Spleen (tissue), 11 donors: ENCODE measurements around the gene BANP. TPM values are rescaled to one million over a fixed set of nuclear protein-coding genes. Genes with fewer than 3 reads are reported as not detected.
"Not testable (repeated sequence)": the region's sequence is repeated elsewhere in the genome, so short reads cannot be mapped to it uniquely, and the experiment has no call there.

ENCODE experiments used
- DNase-seq: peaks from one replicate; pipeline ENCODE4 v3.0.0-alpha.2; 2020
- H3K27ac ChIP-seq, 8 donors: fragments of 200-600 bp; sonication (generic) in 7 of 8; 1 replicate in 4 of 8; 2 replicates in 4 of 8; pipeline versions ENCODE4 v1.5.0 to v1.8.0; 2016 to 2021; ENCODE audit warnings: inconsistent platforms in 4 of 8, mild to moderate bottlenecking in 4 of 8, moderate library complexity in 1 of 8
- H3K27me3 ChIP-seq, 7 donors: fragments of 200-600 bp; sonication (generic) in 6 of 7; replicated peaks in 1 of 7; 1 replicate in 4 of 7; 2 replicates in 3 of 7; pipeline versions ENCODE4 v1.5.0 to v1.8.0; 2016 to 2021; ENCODE audit warnings: inconsistent platforms in 3 of 7, mild to moderate bottlenecking in 1 of 7
- H3K36me3 ChIP-seq, 6 donors: fragments of 200-600 bp; sonication (generic) in 5 of 6; 1 replicate in 4 of 6; 2 replicates in 2 of 6; pipeline versions ENCODE4 v1.5.0 to v1.8.0; 2016 to 2021; ENCODE audit warnings: inconsistent platforms in 2 of 6
- H3K4me1 ChIP-seq, 6 donors: fragments of 200-600 bp; sonication (generic) in 5 of 6; 1 replicate in 3 of 6; 2 replicates in 3 of 6; pipeline versions ENCODE4 v1.5.0 to v1.8.0; 2016 to 2021; ENCODE audit warnings: inconsistent platforms in 3 of 6
- H3K4me3 ChIP-seq, 8 donors: fragments of 200-600 bp; sonication (generic) in 7 of 8; 1 replicate in 4 of 8; 2 replicates in 4 of 8; pipeline versions ENCODE4 v1.5.0 to v1.8.0; 2016 to 2021; ENCODE audit warnings: inconsistent platforms in 4 of 8, mild to moderate bottlenecking in 4 of 8, moderate library complexity in 2 of 8
- H3K9me3 ChIP-seq, 8 donors: fragments of 200-600 bp; sonication (generic) in 7 of 8; 1 replicate in 4 of 8; 2 replicates in 4 of 8; pipeline versions ENCODE4 v1.5.0 to v1.8.0; 2016 to 2021; ENCODE audit warnings: inconsistent platforms in 4 of 8
- POLR2A ChIP-seq, 3 donors: fragments of 450-650 bp; IDR thresholded peaks; one replicate each; pipeline ENCODE4 v1.5.1; 2017; ENCODE audit warnings: antibody characterized with exemption in 3 of 3, mild to moderate bottlenecking in 1 of 3
- POLR2AphosphoS5 ChIP-seq, 3 donors: sonication (generic); formaldehyde crosslinking; IDR thresholded peaks; one replicate each; pipeline ENCODE4 v1.5.1; 2017; ENCODE audit warnings: antibody characterized with exemption in 3 of 3
- WGBS, 5 donors: extraction: QIAGEN DNeasy Blood & Tissue Kit in 3 of 5; methylation state at CpG; one replicate each; pipeline versions ENCODE4 v1.1.5 to v1.1.7; 2013 to 2018; 5-methylcytosine and 5-hydroxymethylcytosine counted together
- intact Hi-C: fragments of 100-400 bp; cut with DNase I; formaldehyde crosslinking; loops from one replicate; pipeline ENCODE4 v1.15.0; 2023; ENCODE audit warnings: low total_unique reads
- polyA plus RNA-seq, 3 donors: library from polyadenylated mRNA; stranded (reverse); fragments of 200-250 nt; gene quantifications; one replicate each; pipeline ENCODE4 v1.2.1, GENCODE V29; 2013
- total RNA-seq, 7 donors: library from RNA; depleted of rRNA in 3 of 7; stranded (reverse); fragments of >200 nt in 3 of 7; fragmentation: NEBNext Ultra II Directional in 4 of 7; extraction: Animal tissue kit (Norgen Biotek cat#: 25700) in 4 of 7; gene quantifications; one replicate each; pipeline versions ENCODE4 v1.1.0 to v1.2.1, GENCODE V29; 2016 to 2021
- TF ChIP-seq, protein P1 (sequence below), 11 experiments: fragments of 200-600 bp in 7 of 11; fragments of 450-650 bp in 4 of 11; sonication (generic) in 4 of 11; IDR thresholded peaks in 8 of 11; conservative IDR thresholded peaks in 3 of 11; 1 replicate in 7 of 11; 2 replicates in 4 of 11; pipeline versions ENCODE4 v1.4.0 to v1.8.0; 2016 to 2021; ENCODE audit warnings: antibody characterized with exemption in 11 of 11, inconsistent platforms in 4 of 11, mild to moderate bottlenecking in 1 of 11
- donor health status: healthy with polysubstance abuse.
- donor health status: DM: no; HTN: no; CAD: no; lungs with moderate emphysema.
- donor health status: DM: no; HTN: no; CAD: no.
- donor health status: Bipolar disorder and iron deficiency.
- donor health status: healthy.
- donor health status: DM: no; HTN: no; CAD: no.
- donor health status: DM: yes; HTN: yes; CAD: no.

Gene BANP
- total and polyA plus RNA-seq, 10 donors, result 15.9 to 57.1 (median 42.7) TPM

DNA sequence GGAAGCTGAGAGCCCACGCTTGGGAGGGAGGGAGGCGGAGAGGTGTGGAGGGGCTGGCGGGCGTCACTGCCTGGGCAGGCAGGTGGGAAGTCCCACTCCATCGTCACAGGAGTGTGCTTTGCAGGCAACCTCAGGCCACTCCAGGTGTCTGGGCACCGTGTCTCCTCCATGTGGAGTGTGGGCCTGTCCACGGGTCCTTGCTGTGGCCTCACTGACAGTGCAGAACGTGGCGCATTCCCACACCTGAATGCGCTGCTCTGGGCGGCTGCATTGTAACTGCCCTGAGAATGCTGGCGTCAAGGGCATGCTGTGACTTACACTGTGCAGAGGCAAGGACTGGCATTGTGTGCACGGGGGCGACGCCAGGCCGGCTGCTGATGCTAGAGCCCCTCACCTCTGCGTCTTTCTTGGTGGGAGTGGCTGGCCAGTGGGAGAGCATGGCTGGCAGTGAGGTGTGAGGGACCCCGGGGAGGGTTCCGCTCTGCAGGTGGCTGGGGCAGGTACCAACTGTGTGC, 66.4 kb downstream of the BANP start:
- no peaks in the 10 kb centered on the region for H3K4me1 ChIP-seq
- H3K36me3 ChIP-seq, result peaks cover 0 to 93% (median 19%) of the 10 kb centered on the region in 6 donors
- no peaks in the 10 kb centered on the region for H3K9me3 ChIP-seq
- no peak for DNase-seq
- no peak overlapping the region for H3K27ac ChIP-seq
- intact Hi-C loops, result no loop called here
- no peak overlapping the region for H3K4me3 ChIP-seq
- H3K27me3 ChIP-seq, result no peaks in the 10 kb centered on the region
- 90 to 94% (median 94%) methylated on average over 12 to 19 of the region's 19 CpGs for WGBS, 5 donors
- no peak for TF ChIP-seq POLR2A (IDR thresholded peaks at IDR 0.05)
- TF ChIP-seq, protein P1, sequence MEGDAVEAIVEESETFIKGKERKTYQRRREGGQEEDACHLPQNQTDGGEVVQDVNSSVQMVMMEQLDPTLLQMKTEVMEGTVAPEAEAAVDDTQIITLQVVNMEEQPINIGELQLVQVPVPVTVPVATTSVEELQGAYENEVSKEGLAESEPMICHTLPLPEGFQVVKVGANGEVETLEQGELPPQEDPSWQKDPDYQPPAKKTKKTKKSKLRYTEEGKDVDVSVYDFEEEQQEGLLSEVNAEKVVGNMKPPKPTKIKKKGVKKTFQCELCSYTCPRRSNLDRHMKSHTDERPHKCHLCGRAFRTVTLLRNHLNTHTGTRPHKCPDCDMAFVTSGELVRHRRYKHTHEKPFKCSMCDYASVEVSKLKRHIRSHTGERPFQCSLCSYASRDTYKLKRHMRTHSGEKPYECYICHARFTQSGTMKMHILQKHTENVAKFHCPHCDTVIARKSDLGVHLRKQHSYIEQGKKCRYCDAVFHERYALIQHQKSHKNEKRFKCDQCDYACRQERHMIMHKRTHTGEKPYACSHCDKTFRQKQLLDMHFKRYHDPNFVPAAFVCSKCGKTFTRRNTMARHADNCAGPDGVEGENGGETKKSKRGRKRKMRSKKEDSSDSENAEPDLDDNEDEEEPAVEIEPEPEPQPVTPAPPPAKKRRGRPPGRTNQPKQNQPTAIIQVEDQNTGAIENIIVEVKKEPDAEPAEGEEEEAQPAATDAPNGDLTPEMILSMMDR (IDR thresholded peaks at IDR 0.05 in 8 of 11, conservative IDR thresholded peaks at IDR 0.05 in 3 of 11), result no peak
- TF ChIP-seq POLR2AphosphoS5 (IDR thresholded peaks at IDR 0.05), result no peak

DNA sequence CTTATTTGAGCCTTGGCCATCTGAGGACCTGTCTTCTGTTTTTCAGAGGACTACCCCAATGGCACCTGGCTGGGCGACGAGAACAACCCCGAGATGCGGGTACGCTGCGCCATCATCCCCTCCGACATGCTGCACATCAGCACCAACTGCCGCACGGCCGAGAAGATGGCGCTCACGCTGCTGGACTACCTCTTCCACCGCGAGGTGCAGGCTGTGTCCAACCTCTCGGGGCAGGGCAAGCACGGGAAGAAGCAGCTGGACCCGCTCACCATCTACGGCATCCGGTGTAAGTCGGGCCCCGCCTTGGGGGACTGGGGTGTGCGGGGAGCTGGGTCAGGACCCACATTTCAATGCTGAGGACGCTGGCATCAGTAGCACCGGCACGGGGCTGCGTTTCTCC, 67.1 kb downstream of the BANP start:
- H3K27ac ChIP-seq, H3K27me3 ChIP-seq, H3K4me3 ChIP-seq, H3K9me3 ChIP-seq, intact Hi-C loops, DNase-seq, H3K4me1 ChIP-seq: not testable (repeated sequence)
- 97 to 99% (median 98%) methylated on average over 21 to 26 of the region's 26 CpGs for WGBS, 5 donors
- peaks cover 0 to 93% (median 20%) of the 10 kb centered on the region in 6 donors for H3K36me3 ChIP-seq

DNA sequence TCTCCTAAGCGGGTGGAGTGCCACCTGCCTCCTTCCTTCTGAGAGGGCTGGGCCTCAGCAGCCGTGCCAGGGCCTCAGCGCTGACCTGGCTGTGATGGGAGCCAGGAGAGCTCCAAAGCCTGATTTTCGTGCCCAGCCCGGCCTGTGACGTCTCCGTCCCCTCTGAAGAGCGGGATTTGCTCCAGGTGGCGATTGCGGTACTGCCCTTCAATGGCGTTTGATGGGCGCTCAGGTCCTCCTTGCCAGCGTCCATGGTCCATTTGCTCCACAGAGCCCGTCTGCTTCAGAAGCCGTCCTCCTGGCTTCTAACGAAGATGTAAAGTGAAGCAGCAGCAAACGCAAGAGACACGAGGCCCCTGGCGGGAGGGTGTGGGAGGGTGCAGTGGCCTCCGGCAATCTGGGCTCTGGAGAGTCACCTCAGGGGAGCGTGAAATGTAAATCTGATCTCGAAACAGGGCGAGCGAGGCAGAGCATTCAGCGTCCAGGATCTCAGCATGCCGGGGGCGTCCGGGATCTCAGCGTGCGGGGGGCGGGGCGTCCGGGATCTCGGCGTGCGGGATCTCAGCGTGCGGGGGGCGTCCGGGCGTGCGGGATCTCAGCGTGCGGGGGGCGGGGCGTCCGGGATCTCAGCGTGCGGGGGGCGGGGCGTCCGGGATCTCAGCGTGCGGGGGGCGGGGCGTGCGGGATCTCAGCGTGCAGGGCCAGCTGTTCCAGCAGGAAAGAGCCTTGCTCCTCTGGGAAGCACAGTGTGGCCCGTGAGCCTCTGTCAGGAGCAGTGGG, 68.0 kb downstream of the BANP start:
- intact Hi-C loops, H3K4me1 ChIP-seq, H3K9me3 ChIP-seq, DNase-seq, H3K27me3 ChIP-seq, H3K4me3 ChIP-seq, H3K27ac ChIP-seq: not testable (repeated sequence)
- peaks cover 0 to 92% (median 20%) of the 10 kb centered on the region in 6 donors for H3K36me3 ChIP-seq
- 83 to 91% (median 89%) methylated on average over 35 to 59 of the region's 59 CpGs for WGBS, 5 donors

DNA sequence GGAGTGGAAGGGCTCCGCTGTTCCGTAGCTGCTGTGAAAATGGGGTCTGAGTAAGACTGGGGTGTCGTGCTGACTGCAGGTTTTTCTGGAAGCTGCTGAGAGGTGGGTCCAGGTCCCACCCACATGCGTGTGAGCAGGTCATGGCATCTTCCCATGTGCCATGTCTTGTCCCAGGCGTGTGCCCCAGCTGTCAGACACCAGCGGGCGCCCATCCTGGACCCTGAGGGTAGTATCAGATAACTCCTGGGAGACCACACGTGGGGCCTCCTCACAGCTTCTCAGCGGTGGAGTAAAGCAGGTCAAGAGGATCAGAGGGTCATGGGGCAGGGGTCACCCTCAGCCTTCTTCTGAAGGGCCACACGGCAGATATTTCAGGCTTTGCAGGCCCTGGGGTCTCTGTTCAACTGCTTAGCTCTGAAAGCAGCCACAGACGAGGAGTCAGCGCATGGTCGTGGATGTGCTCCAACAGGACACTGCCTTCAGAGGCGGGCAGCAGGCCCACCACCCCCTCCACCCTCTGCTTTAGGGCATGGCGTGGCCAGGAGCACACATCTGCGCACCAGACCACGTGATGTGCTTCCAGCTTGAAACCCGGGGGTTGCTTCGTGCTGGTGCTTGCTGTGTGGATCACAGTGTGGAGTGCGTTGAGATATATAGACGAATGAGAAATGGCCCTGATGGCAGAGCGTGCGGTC, 68.7 kb downstream of the BANP start:
- peaks cover 0 to 11% (median 7%) of the 10 kb centered on the region in 6 donors for H3K4me1 ChIP-seq
- H3K9me3 ChIP-seq, result no peaks in the 10 kb centered on the region
- H3K27me3 ChIP-seq, result no peaks in the 10 kb centered on the region
- WGBS, 5 donors, result 93 to 96% (median 95%) methylated on average over 17 to 23 of the region's 23 CpGs
- DNase-seq, result no peak
- no peak for TF ChIP-seq POLR2A (IDR thresholded peaks at IDR 0.05)
- TF ChIP-seq, protein P1 (IDR thresholded peaks at IDR 0.05 in 8 of 11, conservative IDR thresholded peaks at IDR 0.05 in 3 of 11), result no peak
- TF ChIP-seq POLR2AphosphoS5 (IDR thresholded peaks at IDR 0.05), result no peak
- peaks cover 0 to 86% (median 20%) of the 10 kb centered on the region in 6 donors for H3K36me3 ChIP-seq
- no peak overlapping the region for H3K4me3 ChIP-seq
- no peak overlapping the region for H3K27ac ChIP-seq
- intact Hi-C loops, result no loop called here

DNA sequence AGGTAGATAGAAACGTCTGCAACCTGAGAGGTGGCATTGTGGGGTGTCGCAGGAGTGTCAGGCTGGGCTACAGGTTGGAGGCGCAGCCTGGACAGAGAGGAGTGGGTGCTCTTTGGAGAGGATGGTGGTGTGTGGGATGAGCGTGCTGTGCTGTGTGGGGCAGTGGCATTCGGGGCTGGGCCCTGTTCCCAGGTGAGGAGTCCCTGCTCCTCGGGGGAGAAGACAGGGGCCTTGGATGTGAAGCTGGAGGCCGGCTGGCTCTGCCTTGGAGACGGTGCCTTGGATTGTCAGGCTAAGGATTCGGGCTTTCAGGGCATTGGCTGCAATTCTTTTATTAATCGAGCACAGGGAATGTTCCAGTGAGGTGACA, 69.3 kb downstream of the BANP start:
- 95 to 97% (median 96%) methylated on average over 10 of the region's 10 CpGs for WGBS, 5 donors
- no peak overlapping the region for H3K27ac ChIP-seq
- intact Hi-C loops, result no loop called here
- peaks cover 0 to 83% (median 18%) of the 10 kb centered on the region in 6 donors for H3K36me3 ChIP-seq
- H3K4me1 ChIP-seq, result peaks cover 0 to 16% (median 10%) of the 10 kb centered on the region in 6 donors
- no peak for DNase-seq
- no peaks in the 10 kb centered on the region for H3K27me3 ChIP-seq
- H3K9me3 ChIP-seq, result no peaks in the 10 kb centered on the region
- TF ChIP-seq, protein P1 (IDR thresholded peaks at IDR 0.05 in 8 of 11, conservative IDR thresholded peaks at IDR 0.05 in 3 of 11), result no peak
- TF ChIP-seq POLR2AphosphoS5 (IDR thresholded peaks at IDR 0.05) (no peak), POLR2A (IDR thresholded peaks at IDR 0.05) (no peak)
- no peak overlapping the region for H3K4me3 ChIP-seq

DNA sequence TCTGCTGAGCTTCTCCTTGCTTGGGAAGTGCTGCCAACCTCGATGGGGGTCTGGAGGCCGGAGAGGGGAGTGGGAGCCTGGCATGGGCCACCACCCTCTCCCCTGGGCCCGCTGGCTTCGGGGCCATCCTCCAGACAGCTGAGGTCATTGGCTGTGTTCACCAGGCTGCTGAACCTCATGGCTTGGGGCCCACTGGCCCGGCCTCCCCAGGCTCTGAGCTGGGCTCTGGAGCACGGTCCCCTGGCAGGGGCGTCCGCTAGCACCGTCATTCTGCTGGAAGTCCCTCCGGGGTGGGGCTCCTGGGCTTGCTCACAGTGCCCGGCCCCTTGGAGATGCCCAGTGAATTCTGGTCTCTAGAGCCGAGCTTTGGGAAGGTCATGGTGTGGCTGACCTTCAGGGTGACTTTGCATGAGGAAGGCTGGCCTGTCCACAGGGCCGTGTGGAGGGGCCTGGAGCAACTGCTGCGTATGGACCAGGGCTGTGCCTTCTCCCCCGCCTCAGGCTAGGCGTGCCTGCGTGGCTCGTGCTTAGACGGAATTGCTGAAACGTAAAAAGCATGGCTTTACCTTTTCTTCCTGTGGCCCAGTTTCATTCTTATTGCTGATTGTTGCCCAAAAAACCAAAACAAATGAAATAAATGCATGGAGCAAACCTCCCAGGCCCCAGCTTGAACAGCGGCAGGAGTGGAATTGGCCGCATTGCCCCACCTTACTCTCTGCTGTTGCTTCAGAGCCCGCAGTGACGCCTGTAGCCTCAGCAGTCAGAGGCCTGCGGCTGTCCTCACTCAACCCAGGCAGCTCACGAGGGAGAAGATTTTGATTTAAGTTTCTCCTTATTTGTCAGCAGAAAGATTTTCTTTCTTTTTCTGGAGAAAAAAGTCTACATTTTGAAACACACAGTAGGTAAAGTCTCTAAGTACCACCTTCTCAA, 70.1 kb downstream of the BANP start:
- peaks cover 0 to 18% (median 11%) of the 10 kb centered on the region in 6 donors for H3K4me1 ChIP-seq
- H3K27ac ChIP-seq, H3K4me3 ChIP-seq, DNase-seq, intact Hi-C loops, H3K27me3 ChIP-seq, H3K9me3 ChIP-seq: not testable (repeated sequence)
- H3K36me3 ChIP-seq, result peaks cover 0 to 81% (median 16%) of the 10 kb centered on the region in 6 donors
- 92 to 96% (median 94%) methylated on average over 22 to 26 of the region's 26 CpGs for WGBS, 5 donors
